Measurements from ENCODE around the gene CYFIP1. TPM values are rescaled to one million over a fixed set of nuclear protein-coding genes. Genes with fewer than 3 reads are reported as not detected.
A peak's percentile ranks its signal among the peaks of the same experiment; 100 is the strongest.

CYFIP1 gene
- total and polyA plus RNA-seq, 9 of the 15 experiments (the other 6 are each of a cell fraction or from before 2014, with no cell fraction given) = 3.8 to 59.8 (median 28.3) TPM

GRCh38 chr15:22838292-22839042 lies 141.7 kb downstream of the CYFIP1 start, which contains the start of gene NIPA2 (continued):
- TF ChIP-seq AFF4 (CRISPR knock-in tag; IDR thresholded peaks at IDR 0.05) = peak; percentile 48; the same call in 1 of the 2 replicates
- peak; percentile 98 for TF ChIP-seq NRF1 (conservative IDR thresholded peaks at IDR 0.05 in 1 of 2, IDR thresholded peaks at IDR 0.05 in 1 of 2)
- TF ChIP-seq, protein P1, sequence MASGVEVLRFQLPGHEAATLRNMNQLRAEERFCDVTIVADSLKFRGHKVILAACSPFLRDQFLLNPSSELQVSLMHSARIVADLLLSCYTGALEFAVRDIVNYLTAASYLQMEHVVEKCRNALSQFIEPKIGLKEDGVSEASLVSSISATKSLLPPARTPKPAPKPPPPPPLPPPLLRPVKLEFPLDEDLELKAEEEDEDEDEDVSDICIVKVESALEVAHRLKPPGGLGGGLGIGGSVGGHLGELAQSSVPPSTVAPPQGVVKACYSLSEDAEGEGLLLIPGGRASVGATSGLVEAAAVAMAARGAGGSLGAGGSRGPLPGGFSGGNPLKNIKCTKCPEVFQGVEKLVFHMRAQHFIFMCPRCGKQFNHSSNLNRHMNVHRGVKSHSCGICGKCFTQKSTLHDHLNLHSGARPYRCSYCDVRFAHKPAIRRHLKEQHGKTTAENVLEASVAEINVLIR (CRISPR knock-in tag; IDR thresholded peaks at IDR 0.05) = peak; percentile 88
- peak; percentile 83 for TF ChIP-seq MEIS2 (IDR thresholded peaks at IDR 0.05; ENCODE audit: partially characterized antibody)
- TF ChIP-seq, protein P2, sequence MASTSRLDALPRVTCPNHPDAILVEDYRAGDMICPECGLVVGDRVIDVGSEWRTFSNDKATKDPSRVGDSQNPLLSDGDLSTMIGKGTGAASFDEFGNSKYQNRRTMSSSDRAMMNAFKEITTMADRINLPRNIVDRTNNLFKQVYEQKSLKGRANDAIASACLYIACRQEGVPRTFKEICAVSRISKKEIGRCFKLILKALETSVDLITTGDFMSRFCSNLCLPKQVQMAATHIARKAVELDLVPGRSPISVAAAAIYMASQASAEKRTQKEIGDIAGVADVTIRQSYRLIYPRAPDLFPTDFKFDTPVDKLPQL (IDR thresholded peaks at IDR 0.05; ENCODE audit: extremely low read depth, insufficient read length) = no peak
- no peak for TF ChIP-seq SP2 (IDR thresholded peaks at IDR 0.05; ENCODE audit: extremely low read depth, low read depth, low read length, poor library complexity, severe bottlenecking)
- TF ChIP-seq STAT6 (CRISPR knock-in tag; IDR thresholded peaks at IDR 0.05) = 0 out of 2 replicates have a peak, but pooled peaks have one; percentile 88
- TF ChIP-seq, protein P3, sequence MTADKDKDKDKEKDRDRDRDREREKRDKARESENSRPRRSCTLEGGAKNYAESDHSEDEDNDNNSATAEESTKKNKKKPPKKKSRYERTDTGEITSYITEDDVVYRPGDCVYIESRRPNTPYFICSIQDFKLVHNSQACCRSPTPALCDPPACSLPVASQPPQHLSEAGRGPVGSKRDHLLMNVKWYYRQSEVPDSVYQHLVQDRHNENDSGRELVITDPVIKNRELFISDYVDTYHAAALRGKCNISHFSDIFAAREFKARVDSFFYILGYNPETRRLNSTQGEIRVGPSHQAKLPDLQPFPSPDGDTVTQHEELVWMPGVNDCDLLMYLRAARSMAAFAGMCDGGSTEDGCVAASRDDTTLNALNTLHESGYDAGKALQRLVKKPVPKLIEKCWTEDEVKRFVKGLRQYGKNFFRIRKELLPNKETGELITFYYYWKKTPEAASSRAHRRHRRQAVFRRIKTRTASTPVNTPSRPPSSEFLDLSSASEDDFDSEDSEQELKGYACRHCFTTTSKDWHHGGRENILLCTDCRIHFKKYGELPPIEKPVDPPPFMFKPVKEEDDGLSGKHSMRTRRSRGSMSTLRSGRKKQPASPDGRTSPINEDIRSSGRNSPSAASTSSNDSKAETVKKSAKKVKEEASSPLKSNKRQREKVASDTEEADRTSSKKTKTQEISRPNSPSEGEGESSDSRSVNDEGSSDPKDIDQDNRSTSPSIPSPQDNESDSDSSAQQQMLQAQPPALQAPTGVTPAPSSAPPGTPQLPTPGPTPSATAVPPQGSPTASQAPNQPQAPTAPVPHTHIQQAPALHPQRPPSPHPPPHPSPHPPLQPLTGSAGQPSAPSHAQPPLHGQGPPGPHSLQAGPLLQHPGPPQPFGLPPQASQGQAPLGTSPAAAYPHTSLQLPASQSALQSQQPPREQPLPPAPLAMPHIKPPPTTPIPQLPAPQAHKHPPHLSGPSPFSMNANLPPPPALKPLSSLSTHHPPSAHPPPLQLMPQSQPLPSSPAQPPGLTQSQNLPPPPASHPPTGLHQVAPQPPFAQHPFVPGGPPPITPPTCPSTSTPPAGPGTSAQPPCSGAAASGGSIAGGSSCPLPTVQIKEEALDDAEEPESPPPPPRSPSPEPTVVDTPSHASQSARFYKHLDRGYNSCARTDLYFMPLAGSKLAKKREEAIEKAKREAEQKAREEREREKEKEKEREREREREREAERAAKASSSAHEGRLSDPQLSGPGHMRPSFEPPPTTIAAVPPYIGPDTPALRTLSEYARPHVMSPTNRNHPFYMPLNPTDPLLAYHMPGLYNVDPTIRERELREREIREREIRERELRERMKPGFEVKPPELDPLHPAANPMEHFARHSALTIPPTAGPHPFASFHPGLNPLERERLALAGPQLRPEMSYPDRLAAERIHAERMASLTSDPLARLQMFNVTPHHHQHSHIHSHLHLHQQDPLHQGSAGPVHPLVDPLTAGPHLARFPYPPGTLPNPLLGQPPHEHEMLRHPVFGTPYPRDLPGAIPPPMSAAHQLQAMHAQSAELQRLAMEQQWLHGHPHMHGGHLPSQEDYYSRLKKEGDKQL (CRISPR knock-in tag; IDR thresholded peaks at IDR 0.05; ENCODE audit: borderline replicate concordance) = no peak
- peak; percentile 59 for TF ChIP-seq MYBL2 (IDR thresholded peaks at IDR 0.05; ENCODE audit: low read depth)
- no peak for TF ChIP-seq MYBL2 (CRISPR knock-in tag; IDR thresholded peaks at IDR 0.05; ENCODE audit: borderline replicate concordance)
- peak; percentile 95 for TF ChIP-seq CREB1 (IDR thresholded peaks at IDR 0.05)
- TF ChIP-seq CREB1 (CRISPR knock-in tag; IDR thresholded peaks at IDR 0.05) = peak; percentile 94

Data from K562 (cell line).